ENCODE results near the gene GNAL. TPM values are rescaled to one million over a fixed set of nuclear protein-coding genes. Genes with fewer than 3 reads are reported as not detected.

The GNAL gene
- total RNA-seq, 4 donors from 2014 or later, result 13.3 to 22.0 (median 19.9) TPM

GRCh38 chr18:11821643-11822237 lies 132.7 kb downstream of the GNAL start:
- TF ChIP-seq, protein P1, sequence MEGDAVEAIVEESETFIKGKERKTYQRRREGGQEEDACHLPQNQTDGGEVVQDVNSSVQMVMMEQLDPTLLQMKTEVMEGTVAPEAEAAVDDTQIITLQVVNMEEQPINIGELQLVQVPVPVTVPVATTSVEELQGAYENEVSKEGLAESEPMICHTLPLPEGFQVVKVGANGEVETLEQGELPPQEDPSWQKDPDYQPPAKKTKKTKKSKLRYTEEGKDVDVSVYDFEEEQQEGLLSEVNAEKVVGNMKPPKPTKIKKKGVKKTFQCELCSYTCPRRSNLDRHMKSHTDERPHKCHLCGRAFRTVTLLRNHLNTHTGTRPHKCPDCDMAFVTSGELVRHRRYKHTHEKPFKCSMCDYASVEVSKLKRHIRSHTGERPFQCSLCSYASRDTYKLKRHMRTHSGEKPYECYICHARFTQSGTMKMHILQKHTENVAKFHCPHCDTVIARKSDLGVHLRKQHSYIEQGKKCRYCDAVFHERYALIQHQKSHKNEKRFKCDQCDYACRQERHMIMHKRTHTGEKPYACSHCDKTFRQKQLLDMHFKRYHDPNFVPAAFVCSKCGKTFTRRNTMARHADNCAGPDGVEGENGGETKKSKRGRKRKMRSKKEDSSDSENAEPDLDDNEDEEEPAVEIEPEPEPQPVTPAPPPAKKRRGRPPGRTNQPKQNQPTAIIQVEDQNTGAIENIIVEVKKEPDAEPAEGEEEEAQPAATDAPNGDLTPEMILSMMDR (IDR thresholded peaks at IDR 0.05), result no peak
- no peak for TF ChIP-seq POLR2AphosphoS5 (IDR thresholded peaks at IDR 0.05)
- no peak for TF ChIP-seq EP300 (IDR thresholded peaks at IDR 0.05)
- no peak for TF ChIP-seq POLR2A (IDR thresholded peaks at IDR 0.05; ENCODE audit: low read depth)
- H3K4me3 ChIP-seq, result no peak overlapping the region
- 92% methylated on average over 9 of the region's 40 CpGs for WGBS

GRCh38 chr18:11823545-11823944 lies 134.5 kb downstream of the GNAL start:
- H3K27me3 ChIP-seq, result no peaks in the 10 kb centered on the region
- DNase-seq (ENCODE audit: extremely low spot score), result no peak
- peaks cover 0 to 5% (median 1%) of the 10 kb centered on the region in 4 donors for H3K9me3 ChIP-seq
- TF ChIP-seq POLR2A (IDR thresholded peaks at IDR 0.05; ENCODE audit: low read depth) (no peak), POLR2AphosphoS5 (IDR thresholded peaks at IDR 0.05) (no peak), EP300 (IDR thresholded peaks at IDR 0.05) (no peak)
- TF ChIP-seq, protein P1 (IDR thresholded peaks at IDR 0.05), result no peak
- H3K4me3 ChIP-seq, result no peak overlapping the region
- no peak overlapping the region for H3K27ac ChIP-seq (replicated peaks in 1 of 4)
- no peaks in the 10 kb centered on the region for H3K36me3 ChIP-seq
- H3K4me1 ChIP-seq, result no peaks in the 10 kb centered on the region
- WGBS, result 68% methylated on average over 5 of the region's 5 CpGs
- intact Hi-C loops (cut with DNase I), result no loop called here

More at GRCh38 chr18:11821643-11822237, 132.7 kb downstream of the GNAL start:
- H3K27ac ChIP-seq (replicated peaks in 1 of 4), result no peak overlapping the region
- peaks cover 0 to 5% (median 1%) of the 10 kb centered on the region in 4 donors for H3K9me3 ChIP-seq
- DNase-seq (ENCODE audit: extremely low spot score), result no peak
- H3K27me3 ChIP-seq, result no peaks in the 10 kb centered on the region
- H3K36me3 ChIP-seq, result no peaks in the 10 kb centered on the region
- no peaks in the 10 kb centered on the region for H3K4me1 ChIP-seq
- intact Hi-C loops (cut with DNase I), result no loop called here

GRCh38 chr18:11826836-11827235 lies 137.8 kb downstream of the GNAL start:
- H3K9me3 ChIP-seq, result no peaks in the 10 kb centered on the region
- no peak for DNase-seq (ENCODE audit: extremely low spot score)
- 87% methylated on average over 12 of the region's 12 CpGs for WGBS
- H3K4me1 ChIP-seq, result no peaks in the 10 kb centered on the region
- no peak overlapping the region for H3K4me3 ChIP-seq
- no peaks in the 10 kb centered on the region for H3K36me3 ChIP-seq
- intact Hi-C loops (cut with DNase I), result no loop called here
- TF ChIP-seq EP300 (IDR thresholded peaks at IDR 0.05) (no peak), POLR2AphosphoS5 (IDR thresholded peaks at IDR 0.05) (no peak)
- no peaks in the 10 kb centered on the region for H3K27me3 ChIP-seq
- H3K27ac ChIP-seq (replicated peaks in 1 of 4), result no peak overlapping the region

DNA sequence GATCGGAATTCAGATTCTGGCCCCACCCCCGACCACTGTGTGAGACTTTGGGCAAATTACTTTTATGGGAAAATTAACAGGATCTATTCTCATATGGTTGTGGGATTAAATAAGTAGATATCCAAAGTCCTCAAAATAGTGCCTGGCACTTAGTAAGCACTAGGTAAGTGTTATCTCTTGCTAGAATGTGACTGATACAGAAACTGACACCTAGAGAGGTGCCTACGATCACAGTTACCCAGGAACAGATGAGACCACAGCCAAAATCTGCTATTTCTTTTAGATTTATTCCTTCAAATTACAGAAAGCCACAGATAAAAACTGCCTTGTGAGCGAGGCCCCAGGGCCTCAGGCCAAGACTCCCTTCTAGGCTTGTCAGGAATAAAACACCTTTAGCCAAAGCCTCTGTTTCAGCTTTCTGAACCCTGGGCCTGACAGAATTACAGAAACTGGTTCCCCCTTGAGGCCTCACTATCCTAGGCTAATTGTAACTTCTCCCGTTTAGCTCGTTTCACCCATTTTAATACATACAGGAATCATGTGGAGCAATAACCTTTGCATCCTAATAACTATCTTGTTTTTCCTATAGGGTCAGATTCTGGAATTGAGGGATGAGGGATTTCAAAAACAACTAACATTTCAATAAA lies 139.8 kb downstream of the GNAL start:
- WGBS, result 70% methylated on average over 6 of the region's 6 CpGs
- Histone ChIP-seq H3K27me3 (no peaks in the 10 kb centered on the region), H3K4me3 (no peak overlapping the region), H3K9me3 (no peaks in the 10 kb centered on the region), H3K27ac (replicated peaks in 1 of 4) (no peak overlapping the region), H3K36me3 (no peaks in the 10 kb centered on the region), H3K4me1 (no peaks in the 10 kb centered on the region)
- DNase-seq (ENCODE audit: extremely low spot score), result peak; percentile 68
- intact Hi-C loops (cut with DNase I), result no loop called here
- TF ChIP-seq POLR2AphosphoS5 (IDR thresholded peaks at IDR 0.05), result no peak
- TF ChIP-seq, protein P1 (IDR thresholded peaks at IDR 0.05), result no peak
- TF ChIP-seq EP300 (IDR thresholded peaks at IDR 0.05), result no peak
- no peak for TF ChIP-seq POLR2A (IDR thresholded peaks at IDR 0.05; ENCODE audit: low read depth)

- Histone ChIP-seq H3K4me3 (no peak overlapping the region), H3K4me1 (no peaks in the 10 kb centered on the region), H3K9me3 (no peaks in the 10 kb centered on the region), H3K36me3 (no peaks in the 10 kb centered on the region), H3K27ac (replicated peaks in 1 of 4) (no peak overlapping the region), H3K27me3 (no peaks in the 10 kb centered on the region)
- intact Hi-C loops (cut with DNase I), result no loop called here
- DNase-seq (ENCODE audit: extremely low spot score), result no peak
- 97% methylated on average over 4 of the region's 4 CpGs for WGBS
- TF ChIP-seq, protein P1 (IDR thresholded peaks at IDR 0.05), result no peak
Measured at GRCh38 chr18:11830585-11830984, 141.5 kb downstream of the GNAL start.
